GM18508 (cell line): ENCODE results near the gene FUT6.
"Not testable (repeated sequence)": the region's sequence is repeated elsewhere in the genome, so short reads cannot be mapped to it uniquely, and the experiment has no call there.

ENCODE experiments used
- ATAC-seq: cut with Tn5 transposase; IDR thresholded peaks from one replicate; pipeline ENCODE4 v1.9.1; 2021; ENCODE audit warnings: moderate number of reproducible peaks; ENCODE audit not compliant: insufficient read depth, unreplicated experiment

The FUT6 gene

DNA sequence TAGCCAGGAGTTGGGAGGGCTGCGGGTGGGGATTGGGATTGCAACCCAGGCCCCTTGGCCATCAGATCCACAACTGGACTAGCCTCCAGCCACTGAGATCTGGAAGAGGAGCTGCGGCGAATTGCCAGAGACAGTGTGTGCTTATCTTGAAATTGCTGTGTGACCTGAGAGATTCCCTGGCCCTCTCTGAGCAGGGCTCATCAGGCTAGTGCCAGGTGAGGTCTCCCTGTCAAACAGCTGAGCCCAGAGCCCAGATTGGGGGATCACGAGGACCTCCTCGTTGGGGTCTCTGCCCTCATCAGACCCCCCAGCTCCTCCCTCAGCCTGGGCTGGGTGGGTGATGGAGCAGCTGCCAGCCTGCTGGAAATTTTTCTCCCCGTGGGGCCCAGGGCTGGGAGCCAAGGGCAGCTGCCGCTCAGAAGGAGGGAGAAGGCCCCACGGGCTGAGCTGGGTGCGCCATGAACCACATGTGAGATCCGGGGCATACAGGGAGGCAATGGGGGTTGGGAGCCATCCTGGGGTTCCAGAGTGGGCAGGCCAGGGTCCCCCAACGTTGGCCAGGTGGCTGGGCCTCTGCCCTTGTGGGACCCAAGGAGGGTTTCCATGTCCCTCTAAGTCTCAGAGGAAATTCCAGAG is 23.6 kb upstream of the FUT6 start:
- ATAC-seq, result no peak

DNA sequence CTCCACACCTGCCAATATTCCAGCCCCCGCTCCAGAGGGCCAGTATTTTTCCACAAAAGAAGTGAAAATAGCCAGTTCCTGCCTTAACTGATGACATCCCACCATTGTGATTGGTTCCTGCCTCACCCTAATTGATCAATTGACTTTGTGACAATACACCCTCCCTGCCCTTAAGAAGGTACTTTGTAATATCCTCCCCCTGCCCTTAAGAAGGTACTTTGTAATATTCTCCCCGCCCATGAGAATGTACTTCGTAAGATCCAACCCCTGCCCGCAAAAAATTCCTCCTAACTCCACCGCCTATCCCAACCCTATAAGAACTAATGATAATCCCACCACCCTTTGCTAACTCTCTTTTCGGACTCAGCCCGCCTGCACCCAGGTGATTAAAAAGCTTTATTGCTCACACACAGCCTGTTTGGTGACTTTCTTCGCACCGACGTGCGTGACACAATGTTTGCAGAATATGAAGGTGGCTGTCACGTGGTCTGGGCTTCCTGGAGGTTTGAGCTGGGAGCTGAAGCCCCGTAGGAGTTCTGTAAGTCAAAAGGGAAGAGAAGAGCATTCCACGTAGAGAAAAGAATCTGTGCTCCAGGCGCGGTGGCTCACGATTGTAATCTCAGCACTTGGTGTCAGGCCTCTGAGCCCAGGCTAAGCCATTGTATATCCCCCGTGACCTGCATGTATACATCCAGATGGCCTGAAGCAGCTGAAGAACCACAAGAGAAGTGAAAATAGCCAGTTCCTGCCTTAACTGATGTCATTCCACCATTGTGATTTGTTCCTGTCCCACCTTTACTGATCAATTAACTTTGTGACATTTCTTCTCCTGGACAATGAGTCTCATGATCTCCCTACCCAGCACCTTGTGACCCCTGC is 17.9 kb upstream of the FUT6 start:
- no peak for ATAC-seq

DNA sequence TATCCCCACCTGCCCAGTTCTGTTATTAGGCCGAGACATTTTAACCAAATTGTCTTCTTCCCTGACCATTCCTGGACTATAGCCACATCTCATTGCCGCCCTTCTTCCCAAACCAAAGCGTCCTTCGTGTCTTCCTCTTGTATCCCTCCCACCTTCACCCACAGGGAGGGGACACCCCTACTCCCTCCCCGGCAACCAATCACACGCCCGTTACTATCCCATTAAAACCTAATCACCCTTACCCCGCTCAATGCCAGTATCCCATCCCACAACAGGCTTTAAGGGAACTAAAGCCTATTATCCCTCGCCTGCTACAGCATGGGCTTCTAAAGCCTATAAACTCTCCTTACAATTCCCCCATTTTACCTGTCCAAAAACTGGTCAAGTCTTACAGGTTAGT is 15.6 kb upstream of the FUT6 start:
- not testable (repeated sequence) for ATAC-seq

DNA sequence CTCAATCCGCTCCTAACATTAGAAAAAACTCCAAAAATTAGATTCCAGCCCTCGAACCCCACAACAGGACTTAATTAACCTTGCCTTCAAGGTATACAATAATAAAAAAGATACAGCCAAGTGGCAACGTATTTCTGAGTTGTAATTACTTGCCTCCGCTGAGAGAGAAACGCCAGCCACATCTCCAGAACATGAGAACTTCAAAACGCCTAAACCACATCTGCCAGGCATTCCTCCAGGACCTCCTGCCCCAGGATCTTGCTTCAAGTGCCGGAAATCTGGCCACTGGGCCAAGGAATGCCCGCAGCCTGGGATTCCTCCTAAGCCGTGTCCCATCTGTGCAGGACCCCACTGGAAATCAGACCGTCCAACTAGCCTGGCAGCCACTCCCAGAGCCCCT is 14.6 kb upstream of the FUT6 start:
- not testable (repeated sequence) for ATAC-seq

DNA sequence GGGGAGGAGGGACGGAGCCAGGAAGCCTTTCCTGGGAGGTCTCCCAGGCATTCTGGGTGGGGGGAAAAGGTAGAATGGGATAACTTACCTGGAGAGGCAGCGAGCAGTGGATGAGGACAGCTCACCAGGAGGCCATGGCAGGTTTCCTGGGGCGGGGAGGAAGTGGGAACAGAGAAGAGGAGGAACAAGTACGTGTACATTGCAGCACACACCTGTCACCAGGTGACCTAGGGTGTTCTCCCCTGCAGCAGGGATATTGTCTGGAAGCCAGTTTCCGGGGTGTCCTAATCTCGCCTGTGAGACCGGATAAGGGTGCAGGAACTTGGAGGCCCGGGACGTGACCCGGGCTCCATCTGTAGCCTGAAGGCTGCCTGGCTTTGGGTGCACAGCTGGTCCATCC is 11.8 kb upstream of the FUT6 start, which contains the start of gene FUT3:
Gene FUT3, minus strand, starts transcription at position 148 of the 400 bp plus-strand sequence.
- ATAC-seq, result no peak

DNA sequence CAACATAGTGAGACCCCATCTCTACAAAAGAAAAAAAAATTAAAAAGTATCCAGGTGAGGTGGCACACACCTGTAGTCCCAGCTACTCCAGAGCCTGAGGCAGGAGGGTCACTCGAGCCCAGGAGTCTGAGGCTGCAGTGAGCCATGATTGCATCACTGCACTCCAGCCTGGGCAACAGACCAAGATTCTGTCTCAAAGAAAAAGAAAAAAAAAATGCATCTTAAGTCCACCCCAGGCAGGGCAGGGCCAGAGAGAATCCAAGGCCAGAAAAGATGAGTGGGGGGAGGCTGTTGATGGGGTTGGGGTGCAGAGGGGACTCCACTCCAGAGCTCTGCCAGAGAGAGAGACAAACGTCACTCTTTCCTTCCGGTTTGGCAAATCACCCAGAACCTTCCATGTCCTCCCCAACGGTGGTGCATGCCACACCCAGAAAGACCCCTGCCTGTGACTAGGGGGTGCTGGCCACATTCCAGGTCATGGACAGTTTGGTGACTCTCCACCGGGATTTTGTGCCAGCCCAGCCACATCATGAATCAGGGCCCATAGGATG is 11.3 kb upstream of the FUT6 start:
- no peak for ATAC-seq

DNA sequence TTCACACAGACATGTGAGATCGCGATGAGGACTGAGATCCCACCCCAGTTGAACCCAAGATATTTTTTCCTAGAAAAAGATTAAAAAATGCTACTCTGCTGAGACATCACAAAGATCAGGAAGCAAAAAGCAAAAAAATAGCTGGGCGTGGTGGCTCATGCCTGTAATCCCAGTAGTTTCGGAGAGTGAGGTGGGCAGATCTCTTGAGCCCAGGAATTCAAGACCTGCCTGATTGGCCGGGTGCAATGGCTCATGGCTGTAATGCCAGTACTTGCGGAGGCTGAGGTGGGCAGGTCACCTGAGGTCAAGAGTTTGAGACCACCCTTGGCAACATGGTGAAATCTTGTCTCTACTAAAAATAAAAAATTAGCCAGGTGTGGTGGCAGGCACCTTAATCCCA is 10.7 kb upstream of the FUT6 start:
- ATAC-seq, result no peak

DNA sequence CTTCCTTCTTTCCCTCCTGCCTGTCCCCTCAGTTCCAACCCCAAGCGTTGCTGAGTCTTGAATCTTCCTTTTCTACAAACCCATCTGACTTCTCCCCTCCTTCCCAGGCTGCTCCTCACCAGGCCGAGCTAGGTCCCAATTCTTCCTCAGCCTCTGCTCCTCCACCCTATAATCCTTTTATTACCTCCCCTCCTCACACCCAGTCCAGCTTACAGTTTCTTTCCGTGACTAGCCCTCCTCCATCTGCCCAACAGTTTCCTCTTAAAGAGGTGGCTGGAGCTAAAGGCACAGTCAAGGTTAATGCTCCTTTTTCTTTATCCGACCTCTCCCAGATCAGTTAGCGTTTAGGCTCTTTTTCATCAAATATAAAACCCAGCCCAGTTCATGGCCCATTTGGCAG is 9.1 kb upstream of the FUT6 start:
- not testable (repeated sequence) for ATAC-seq

DNA sequence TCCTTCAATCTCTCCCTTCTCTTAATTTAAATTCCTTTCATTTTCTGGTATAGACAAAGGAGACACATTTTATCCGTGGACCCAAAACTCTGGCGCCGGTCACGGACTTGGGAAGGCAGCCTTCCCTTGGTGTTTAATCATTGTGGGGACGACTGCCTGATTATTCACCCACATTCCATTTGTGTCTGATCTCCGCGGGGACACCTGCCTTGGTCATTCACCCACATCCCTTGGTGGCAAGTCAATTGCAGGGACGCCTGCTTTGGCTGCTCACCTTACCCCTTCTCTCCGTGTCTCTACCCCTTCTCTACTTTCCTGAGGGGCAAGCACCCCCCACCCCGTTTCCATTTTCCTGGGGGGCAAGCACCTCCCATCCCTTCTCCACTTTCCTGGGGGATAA is 8.3 kb upstream of the FUT6 start:
- ATAC-seq, result not testable (repeated sequence)

DNA sequence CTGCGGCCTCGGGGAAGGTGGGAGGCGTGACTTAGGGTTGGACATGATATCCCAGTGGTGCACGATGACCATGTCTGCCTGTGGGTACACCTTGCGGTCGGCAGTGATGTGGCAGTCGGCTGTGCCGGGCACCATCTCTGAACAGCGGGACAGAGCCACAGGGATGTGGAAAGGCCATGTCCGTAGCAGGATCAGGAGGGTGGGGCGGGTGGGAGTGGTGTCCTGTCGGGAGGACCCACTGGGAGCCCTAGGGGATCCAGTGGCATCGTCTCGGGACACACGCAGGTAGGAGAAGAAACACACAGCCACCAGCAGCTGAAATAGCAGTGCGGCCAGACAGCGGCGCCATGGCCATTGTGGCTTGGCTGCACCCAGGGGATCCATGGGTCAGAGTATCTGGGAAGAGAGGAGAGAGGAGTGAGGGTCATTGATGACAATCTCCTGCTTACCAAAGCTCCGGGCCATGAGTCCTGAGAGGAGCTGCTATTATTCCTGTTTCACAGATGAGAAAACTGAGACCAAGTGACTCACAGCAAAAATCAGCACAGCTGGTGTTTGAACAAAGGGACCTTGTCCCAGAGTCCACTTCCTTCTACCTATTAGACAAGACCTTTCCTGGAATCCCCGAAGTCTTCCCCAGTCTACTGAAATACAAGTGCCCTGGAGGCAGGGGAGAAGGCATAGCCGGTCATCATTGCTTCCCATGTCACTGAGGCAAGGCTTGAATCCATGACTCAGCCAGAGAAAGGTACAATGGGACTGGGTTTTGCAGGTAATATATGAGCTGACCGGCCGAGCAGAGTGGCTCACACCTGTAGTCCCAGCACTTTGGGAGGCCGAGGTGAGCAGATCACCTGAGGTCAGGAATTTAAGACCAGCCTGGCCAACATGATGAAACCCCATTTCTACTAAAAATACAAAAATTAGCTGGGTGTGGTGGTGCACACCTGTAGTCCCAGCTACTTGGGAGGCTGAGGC is 5.2 kb upstream of the FUT6 start:
- no peak for ATAC-seq

DNA sequence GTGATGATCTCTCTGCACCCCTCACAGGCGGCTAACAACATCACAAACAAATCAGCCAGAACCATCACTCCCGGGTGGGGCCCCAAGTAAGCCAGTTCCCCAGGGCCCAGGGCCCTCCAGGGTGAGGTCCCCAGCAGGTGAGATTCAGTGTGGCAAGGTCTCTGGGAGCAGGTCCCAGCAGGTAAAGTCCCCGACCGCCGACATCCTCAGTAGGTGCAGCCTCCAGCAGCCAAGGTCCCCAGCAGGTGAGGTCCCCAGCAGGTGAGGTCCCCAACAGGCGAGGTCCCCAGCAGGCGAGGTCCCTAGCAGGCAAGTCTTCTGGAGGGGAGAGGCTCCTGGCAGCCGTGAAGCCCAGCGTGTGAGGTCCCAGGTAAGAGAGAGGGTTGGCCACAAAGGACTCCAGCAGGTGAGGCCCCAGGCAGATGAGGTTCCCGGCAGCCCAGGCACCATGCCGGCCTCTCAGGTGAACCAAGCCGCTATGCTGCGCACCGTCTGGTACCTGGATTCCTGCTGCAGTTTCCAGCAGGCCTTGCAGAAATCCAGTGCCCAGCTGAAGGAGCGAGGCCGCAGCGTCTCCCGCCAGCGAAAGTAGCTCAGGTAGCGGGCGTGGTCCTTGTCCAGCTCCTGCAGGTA is 3.9 kb upstream of the FUT6 start:
- no peak for ATAC-seq

DNA sequence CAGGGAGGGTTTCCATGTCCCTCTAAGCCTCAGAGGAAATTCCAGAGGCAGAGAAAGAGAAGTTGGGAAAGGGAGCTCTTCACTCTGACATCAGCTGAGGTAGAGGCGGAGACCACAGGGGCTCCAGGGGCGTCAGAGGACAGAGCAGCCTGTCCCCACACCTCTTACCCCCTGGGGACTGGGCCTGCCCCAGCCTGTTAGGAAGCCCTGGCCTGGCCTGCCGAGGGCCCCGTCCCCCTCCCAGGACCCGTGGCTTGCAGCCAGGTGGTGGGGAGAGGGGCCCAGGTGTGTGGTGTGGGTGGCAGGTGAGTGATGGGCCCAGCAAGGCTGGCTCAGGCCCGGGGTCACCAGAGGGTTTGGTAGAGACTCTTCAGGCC is 2.2 kb upstream of the FUT6 start:
- ATAC-seq, result not testable (repeated sequence)

DNA sequence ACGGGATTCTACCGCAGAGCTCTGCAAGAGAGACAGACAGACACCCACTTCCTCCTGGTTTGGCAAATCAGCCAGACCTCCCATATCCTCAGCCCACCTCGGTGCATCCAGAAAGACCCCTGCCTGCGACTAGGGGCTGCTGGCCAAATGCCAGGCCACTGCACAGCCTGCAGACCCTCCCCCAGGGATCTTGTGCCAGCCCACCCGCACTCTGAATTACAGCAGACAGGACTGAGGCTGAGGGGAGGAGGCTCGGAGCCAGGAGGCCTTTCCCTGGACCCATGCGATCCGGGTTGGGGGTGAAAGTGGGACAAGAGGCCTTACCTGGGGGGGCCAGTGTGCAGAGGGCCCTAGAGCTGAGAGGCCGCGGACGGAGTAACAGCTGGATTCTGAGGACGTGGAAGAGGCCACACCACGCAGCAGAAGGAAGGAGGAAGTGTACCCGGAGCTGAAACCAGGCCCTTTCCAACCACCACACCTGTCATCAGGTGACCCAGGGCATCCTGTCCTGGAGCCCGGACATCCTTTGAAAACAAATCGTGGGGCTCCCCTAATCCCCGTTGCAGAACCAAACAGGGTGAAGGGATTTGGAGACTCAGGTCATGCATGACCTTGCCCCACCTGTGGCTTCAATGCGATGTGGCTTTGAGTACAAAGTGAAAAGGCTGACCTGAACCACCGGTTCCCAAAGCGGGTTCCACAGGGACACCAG is 993 bp downstream of the FUT6 start:
- ATAC-seq, result no peak

DNA sequence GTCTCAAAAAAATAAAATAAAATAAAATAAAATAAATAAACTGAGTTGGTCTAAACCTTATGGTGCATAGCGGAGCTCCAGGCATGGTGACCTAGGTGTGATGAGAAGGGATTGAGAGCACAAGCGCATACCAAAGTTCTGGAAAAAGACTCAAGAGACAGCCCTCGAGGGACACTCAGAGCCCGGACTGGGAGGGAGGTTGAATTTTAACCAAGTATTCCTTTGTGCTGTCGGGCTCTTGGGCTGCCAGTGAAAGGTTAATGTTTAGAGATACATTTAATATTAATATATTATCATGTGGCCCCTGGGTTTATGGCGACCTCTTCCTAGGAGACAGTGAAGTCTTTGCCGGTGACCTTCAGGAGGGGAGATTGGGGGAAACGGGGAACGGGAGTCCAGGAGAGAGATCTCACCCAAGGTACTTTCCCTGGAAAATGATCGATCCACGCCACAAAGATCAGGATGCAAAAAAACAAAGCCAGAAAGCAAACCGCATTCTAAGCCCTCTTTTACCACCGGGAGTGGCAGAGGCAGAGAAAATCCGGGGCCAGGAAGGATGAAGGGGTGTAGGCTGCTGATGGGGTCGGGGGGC is 1.6 kb downstream of the FUT6 start:
- no peak for ATAC-seq

DNA sequence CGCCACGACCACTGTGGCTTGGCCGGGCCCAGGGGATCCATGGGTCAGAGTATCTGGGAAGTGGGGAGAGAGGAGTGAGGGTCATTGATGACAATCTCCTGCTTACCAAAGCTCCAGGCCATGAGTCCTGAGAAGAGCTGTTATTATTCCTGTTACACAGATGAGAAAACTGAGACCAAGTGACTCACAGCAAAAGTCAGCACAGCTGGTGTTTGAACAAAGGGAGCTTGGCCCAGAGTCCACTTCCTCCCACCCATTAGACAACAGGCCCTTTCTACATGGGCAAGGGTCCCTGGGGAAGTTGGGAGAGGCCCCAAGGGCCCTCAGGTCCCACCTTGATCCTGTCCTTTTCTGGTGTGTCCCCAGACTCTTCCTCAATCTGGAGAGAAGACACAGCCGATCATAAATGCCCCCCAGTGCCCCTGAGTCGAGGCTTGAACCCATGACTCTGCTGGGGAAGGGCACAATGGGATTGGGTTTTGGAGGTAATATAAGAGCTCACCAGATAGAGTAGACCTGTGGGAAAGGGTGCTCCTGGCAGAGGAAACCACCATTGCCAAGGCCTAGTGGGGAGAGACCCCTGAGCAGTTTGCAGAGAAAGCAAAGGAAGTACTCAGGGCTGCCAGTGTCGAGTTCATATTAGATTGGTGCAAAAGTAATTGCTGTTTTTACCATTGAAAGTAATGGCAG is 6.8 kb downstream of the FUT6 start:
- ATAC-seq, result no peak

DNA sequence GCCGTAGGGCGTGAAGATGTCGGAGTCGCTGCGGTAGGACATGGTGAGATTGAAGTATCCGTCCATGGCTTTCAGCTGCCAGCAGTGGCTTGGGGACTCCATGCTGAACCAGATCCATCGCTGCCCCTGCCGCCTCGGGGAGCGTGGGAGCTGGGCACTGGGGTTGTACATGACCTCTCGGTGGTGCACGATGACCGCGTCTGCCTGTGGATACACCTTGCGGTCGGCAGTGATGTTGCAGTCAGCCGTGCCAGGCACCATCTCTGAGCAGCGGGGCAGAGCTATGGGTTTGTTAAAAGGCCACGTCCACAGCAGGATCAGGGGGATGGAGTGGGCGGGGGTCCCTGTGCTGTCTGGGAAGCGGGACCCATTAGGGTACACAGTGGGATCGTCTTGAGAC is 7.4 kb downstream of the FUT6 start:
- no peak for ATAC-seq

DNA sequence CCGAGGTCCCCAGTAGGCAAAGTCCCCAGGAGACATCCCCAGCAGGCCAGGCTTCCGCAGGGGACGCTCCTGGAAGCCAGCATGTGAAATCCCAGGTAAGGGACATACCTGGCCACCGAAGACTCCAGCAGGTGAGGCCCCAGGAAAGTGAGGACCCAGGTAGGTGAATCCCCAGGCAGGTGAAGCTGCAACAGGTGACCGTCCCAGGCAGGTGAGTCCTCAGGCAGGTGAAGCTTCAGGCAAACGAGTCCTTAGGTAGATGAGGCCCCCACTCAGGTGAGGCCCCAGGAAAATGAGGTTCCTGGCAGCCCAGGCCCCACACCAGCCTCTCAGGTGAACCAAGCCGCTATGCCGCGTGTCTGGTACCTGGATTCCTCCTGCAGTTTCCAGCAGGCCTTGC is 8.3 kb downstream of the FUT6 start:
- no peak for ATAC-seq

DNA sequence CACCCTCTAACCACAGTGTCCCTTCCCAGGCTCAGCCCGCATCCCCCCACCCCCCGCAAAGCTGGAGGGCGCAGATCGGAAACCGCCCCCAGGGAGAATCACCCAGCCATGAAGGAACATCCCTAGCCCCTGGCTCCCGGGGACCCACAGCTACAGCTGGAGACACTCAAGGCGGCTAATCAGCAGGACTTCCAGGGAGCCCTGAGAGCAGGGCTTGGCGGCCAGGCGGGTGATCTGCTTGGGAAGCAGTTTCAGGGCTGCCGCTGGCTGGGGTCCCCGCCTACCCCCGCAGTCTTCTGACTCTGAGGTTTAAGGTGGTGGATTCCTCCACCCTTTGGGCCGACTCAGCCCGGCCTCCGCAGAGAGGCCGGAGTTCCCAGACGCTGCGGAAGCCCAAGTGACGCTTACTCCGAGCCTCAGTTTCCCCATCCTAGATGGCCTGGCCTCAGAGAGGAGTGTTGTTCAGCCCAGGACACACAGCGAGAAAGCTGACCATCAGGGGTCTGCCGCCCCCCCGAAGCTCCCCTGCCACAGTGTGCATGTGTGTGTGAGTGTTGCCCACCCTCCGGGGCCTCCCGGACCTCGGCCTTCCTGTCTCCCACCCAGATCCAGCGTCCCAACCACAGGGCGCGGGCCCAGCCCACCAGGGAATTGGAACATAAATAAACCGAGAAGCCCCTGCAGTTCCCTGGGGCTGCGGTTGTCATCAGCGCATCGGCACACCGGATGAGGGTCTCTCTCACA is 9.8 kb downstream of the FUT6 start:
- no peak for ATAC-seq
